Endothelial cell of umbilical vein (primary cell): ENCODE results near the gene EFCAB5. TPM values are rescaled to one million over a fixed set of nuclear protein-coding genes. Genes with fewer than 3 reads are reported as not detected.

Experiments
- BruUV-seq: library from RNA; stranded (reverse); fragments of 400-500 nt; replicated peaks from 2 replicates; lab custom pipeline; 2021; lab: Mats Ljungman, UMichigan
- CTCF ChIA-PET: fragments of 300-600, 350-600 bp; sonication (Branson Sonifier 250); formaldehyde crosslinking; loops from one replicate; lab custom pipeline; 2021; ENCODE audit warnings: antibody characterized with exemption, inconsistent platforms; lab: Charles Lee
- POLR2A ChIA-PET: fragments of 300-600, 350-600 bp; sonication (Branson Sonifier 250); formaldehyde crosslinking; loops from one replicate; lab custom pipeline; 2021; ENCODE audit warnings: antibody characterized with exemption, inconsistent platforms; lab: Charles Lee
- DNase-seq: peaks from one replicate; pipeline ENCODE4 v3.0.0-alpha.2; 2011; ENCODE audit warnings: low read depth, low spot score
- FAIRE-seq: peaks from 2 replicates; lab custom pipeline; 2011; peaks lifted over from hg19 to GRCh38; lab: Jason Lieb, UNC
- H2AFZ ChIP-seq: 2 replicates; pipeline ENCODE4 v1.6.0; 2012; ENCODE audit warnings: low read depth, low read length, control low read depth, inconsistent platforms
- H3K27ac ChIP-seq: 2 replicates; pipeline ENCODE4 v1.5.1; 2011; ENCODE audit warnings: low read depth, mild to moderate bottlenecking, control low read depth, low read length, moderate library complexity; ENCODE audit not compliant: insufficient read depth
- H3K27me3 ChIP-seq, 2 experiments: 2 replicates each; pipeline versions ENCODE4 v1.6.0 to v1.6.1; 2011; ENCODE audit warnings: low read length in 2 of 2, mixed read lengths in 1 of 2; ENCODE audit not compliant: control insufficient read depth in 2 of 2, insufficient read depth in 2 of 2
- H3K36me3 ChIP-seq, 2 experiments: 2 replicates in 1 of 2; 3 replicates in 1 of 2; pipeline ENCODE4 v1.5.1; 2011; ENCODE audit warnings: low read length in 2 of 2, mild to moderate bottlenecking in 1 of 2, moderate library complexity in 1 of 2; ENCODE audit not compliant: control insufficient read depth in 2 of 2, insufficient read depth in 2 of 2; ENCODE audit errors: extremely low read depth in 1 of 2
- H3K4me1 ChIP-seq: 3 replicates; pipeline ENCODE4 v1.5.1; 2011; ENCODE audit warnings: mild to moderate bottlenecking, low read length; ENCODE audit not compliant: control insufficient read depth, insufficient read depth; ENCODE audit errors: extremely low read depth
- H3K4me2 ChIP-seq: 2 replicates; pipeline ENCODE4 v1.6.1; 2011; ENCODE audit warnings: low read length, control low read depth, mixed read lengths; ENCODE audit not compliant: insufficient read depth
- H3K4me3 ChIP-seq, 3 experiments: fragments of 200-600 bp in 1 of 3; sonication (generic), shearing (Covaris generic) in 1 of 3; replicated peaks in 1 of 3; 2 replicates each; pipeline ENCODE4 v1.5.1; 2011 to 2016; ENCODE audit warnings: control low read depth in 3 of 3, low read length in 3 of 3, mild to moderate bottlenecking in 2 of 3, inconsistent platforms in 1 of 3, low read depth in 1 of 3, moderate library complexity in 1 of 3; ENCODE audit not compliant: insufficient read depth in 1 of 3
- H3K79me2 ChIP-seq: 2 replicates; pipeline ENCODE4 v1.6.0; 2012; ENCODE audit warnings: low read length, inconsistent platforms; ENCODE audit not compliant: control insufficient read depth, insufficient read depth
- H3K9ac ChIP-seq: replicated peaks from 2 replicates; pipeline ENCODE3; 2011; ENCODE audit warnings: low read length, control low read depth; ENCODE audit not compliant: insufficient read depth; ENCODE audit errors: extremely low read depth
- H3K9me1 ChIP-seq: replicated peaks from 3 replicates; pipeline ENCODE4 v1.6.0; 2011; ENCODE audit warnings: mild to moderate bottlenecking, low read length; ENCODE audit not compliant: control insufficient read depth, insufficient read depth; ENCODE audit errors: extremely low read depth
- H3K9me3 ChIP-seq: replicated peaks from 2 replicates; pipeline ENCODE4 v1.5.1; 2012; ENCODE audit warnings: low read length, inconsistent platforms; ENCODE audit not compliant: control insufficient read depth, insufficient read depth
- H4K20me1 ChIP-seq: replicated peaks from 2 replicates; pipeline ENCODE3; 2011; ENCODE audit warnings: mild to moderate bottlenecking, low read length; ENCODE audit not compliant: control insufficient read depth, insufficient read depth; ENCODE audit errors: extremely low read depth
- CTCF ChIP-seq, 2 donors: IDR thresholded peaks; 1 replicate in 1 of 2; 2 replicates in 1 of 2; pipeline ENCODE4 v1.5.1; 2011; ENCODE audit warnings: low read length in 2 of 2, mild to moderate bottlenecking in 2 of 2, moderate library complexity in 2 of 2, control low read depth in 1 of 2, inconsistent platforms in 1 of 2, low read depth in 1 of 2; ENCODE audit not compliant: insufficient read depth in 1 of 2; ENCODE audit errors: extremely low read depth in 1 of 2
- EZH2 ChIP-seq: IDR thresholded peaks from 2 replicates; pipeline ENCODE4 v1.6.1; 2012; ENCODE audit warnings: borderline replicate concordance, low read depth, mild to moderate bottlenecking, moderate library complexity, low read length, inconsistent platforms; ENCODE audit not compliant: severe bottlenecking
- FOS ChIP-seq: IDR thresholded peaks from 2 replicates; pipeline ENCODE4 v1.6.1; 2011; ENCODE audit warnings: mild to moderate bottlenecking, low read length, moderate library complexity, borderline replicate concordance; ENCODE audit not compliant: insufficient read depth
- GATA2 ChIP-seq: IDR thresholded peaks from 2 replicates; pipeline ENCODE4 v1.7.0; 2011; ENCODE audit warnings: low read depth, mild to moderate bottlenecking, moderate library complexity, mixed read lengths, low read length; ENCODE audit not compliant: insufficient read length, insufficient read depth
- JUN ChIP-seq: IDR thresholded peaks from 2 replicates; pipeline ENCODE4 v1.6.1; 2011; ENCODE audit warnings: borderline replicate concordance, low read depth; ENCODE audit not compliant: insufficient read length, insufficient read depth
- MAX ChIP-seq: IDR thresholded peaks from 2 replicates; pipeline ENCODE4 v1.6.1; 2011; ENCODE audit not compliant: insufficient read depth, insufficient read length
- MYC ChIP-seq: IDR thresholded peaks from one replicate; pipeline ENCODE4 v1.6.1; 2011; ENCODE audit warnings: mild to moderate bottlenecking, low read depth, low read length
- POLR2A ChIP-seq: IDR thresholded peaks from 2 replicates; pipeline ENCODE4 v1.6.1; 2012; ENCODE audit warnings: low read depth, mild to moderate bottlenecking, control low read depth, low read length
- POLR2AphosphoS5 ChIP-seq: IDR thresholded peaks from 2 replicates; pipeline ENCODE4 v1.6.1; 2012; ENCODE audit warnings: low read depth, mild to moderate bottlenecking, control low read depth, low read length, moderate library complexity; ENCODE audit not compliant: insufficient read depth
- dilution Hi-C: fragments of 300-500 bp; cut with MboI; formaldehyde crosslinking; loops from one replicate; pipeline ENCODE4 v1.15.0; 2019; ENCODE audit warnings: low sequenced_read_pairs; ENCODE audit not compliant: extremely low pct_ligation_motif_present
- intact Hi-C: fragments of 100-400 bp; cut with micrococcal nuclease; formaldehyde crosslinking; loops from one replicate; pipeline ENCODE4 v1.10.0; 2022
- polyA plus RNA-seq, 4 experiments: library from polyadenylated mRNA; depleted of rRNA in 3 of 4; stranded (reverse) in 3 of 4; unstranded in 1 of 4; fragments of >200 nt; gene quantifications; 2 replicates each; pipeline versions ENCODE4 v1.2.1 to v1.2.3, GENCODE V29; 2011 to 2012; ENCODE audit warnings: missing spikeins in 1 of 4
- total RNA-seq: library from RNA; stranded (reverse); gene quantifications from 2 replicates; pipeline ENCODE4 v1.2.3, GENCODE V29; 2021

The EFCAB5 gene
- total and polyA plus RNA-seq, 2 donors (not counting 3 experiments of a cell fraction or from before 2014, with no cell fraction given): 0.04 to 0.40 TPM

GRCh38 chr17:29945281-29945680, 3.8 kb downstream of the EFCAB5 start:
- Histone ChIP-seq H3K27ac (no peak overlapping the region), H2AFZ (no peak overlapping the region), H3K27me3 (no peaks in the 10 kb centered on the region), H3K4me3 (no peak overlapping the region), H3K4me1 (peaks cover 8% of the 10 kb centered on the region), H3K9me1 (no peaks in the 10 kb centered on the region), H3K4me2 (no peak overlapping the region), H3K9me3 (no peaks in the 10 kb centered on the region), H3K36me3 (no peaks in the 10 kb centered on the region), H3K9ac (no peak overlapping the region), H4K20me1 (no peaks in the 10 kb centered on the region), H3K79me2 (no peaks in the 10 kb centered on the region)
- CTCF ChIA-PET: no interaction called here
- no peak for TF ChIP-seq CTCF (IDR thresholded peaks at IDR 0.05; ENCODE audit: extremely low read depth in 1 of 2, insufficient read depth in 1 of 2, low read depth in 1 of 2, low read length in 2 of 2)
- TF ChIP-seq MYC: no peak
- no peak for TF ChIP-seq FOS
- TF ChIP-seq POLR2A: no peak
- no peak for TF ChIP-seq JUN
- no peak for TF ChIP-seq GATA2
- no peak for TF ChIP-seq POLR2AphosphoS5
- TF ChIP-seq EZH2: no peak
- no peak for TF ChIP-seq MAX
- dilution Hi-C loops: no loop called here
- intact Hi-C loops: no loop called here
- FAIRE-seq: no peak
- no TSS peak for BruUV-seq
- no peak for DNase-seq
- POLR2A ChIA-PET: no interaction called here
